ENCODE results near the gene TLE1.

The TLE1 gene

GRCh38 chr9:81570083-81570482 lies 119.3 kb downstream of the TLE1 start:
- no peak for DNase-seq

- DNase-seq: no peak
Observed at GRCh38 chr9:81566074-81566698, 123.2 kb downstream of the TLE1 start.

- DNase-seq: no peak
Observed at GRCh38 chr9:81565609-81566008, 123.7 kb downstream of the TLE1 start.

GRCh38 chr9:81565144-81565543 lies 124.2 kb downstream of the TLE1 start:
- no peak for DNase-seq

GRCh38 chr9:81564632-81565031 lies 124.7 kb downstream of the TLE1 start:
- no peak for DNase-seq

GRCh38 chr9:81563739-81564138 lies 125.6 kb downstream of the TLE1 start:
- DNase-seq: no peak

- no peak for DNase-seq
Observed at GRCh38 chr9:81563020-81563407, 126.3 kb downstream of the TLE1 start.

GRCh38 chr9:81562231-81563019 lies 126.9 kb downstream of the TLE1 start:
- DNase-seq: no peak

- no peak for DNase-seq
Observed at GRCh38 chr9:81560851-81561732, 128.3 kb downstream of the TLE1 start.

- DNase-seq: no peak
Observed at GRCh38 chr9:81559709-81560108, 129.6 kb downstream of the TLE1 start.

- no peak for DNase-seq
Observed at GRCh38 chr9:81559197-81559596, 130.2 kb downstream of the TLE1 start.

- no peak for DNase-seq
Observed at GRCh38 chr9:81558091-81558830, 131.1 kb downstream of the TLE1 start.

- DNase-seq: no peak
Observed at GRCh38 chr9:81557452-81558090, 131.8 kb downstream of the TLE1 start.

- no peak for DNase-seq
Observed at GRCh38 chr9:81556923-81557322, 132.4 kb downstream of the TLE1 start.

GRCh38 chr9:81552581-81552991 lies 136.8 kb downstream of the TLE1 start:
- no peak for DNase-seq

- no peak for DNase-seq
Observed at GRCh38 chr9:81550207-81550583, 139.2 kb downstream of the TLE1 start.

GRCh38 chr9:81549500-81550206 lies 139.7 kb downstream of the TLE1 start:
- no peak for DNase-seq

GRCh38 chr9:81548911-81549310 lies 140.4 kb downstream of the TLE1 start:
- DNase-seq: no peak

GRCh38 chr9:81546489-81546888 lies 142.9 kb downstream of the TLE1 start:
- DNase-seq: no peak

- no peak for DNase-seq
Observed at GRCh38 chr9:81543695-81544094, 145.7 kb downstream of the TLE1 start.

- no peak for DNase-seq
Observed at GRCh38 chr9:81542118-81542889, 147.0 kb downstream of the TLE1 start.

All from CD4-positive, alpha-beta T cell treated with Interferon gamma for 1 hour (primary cell).